IMR-90 (cell line): Measurements from ENCODE around the gene INTS6L.

Experiments
- BHLHE40 ChIP-seq: fragments of 150-350 bp; IDR thresholded peaks from 2 replicates; pipeline ENCODE4 v1.6.1; 2016; ENCODE audit warnings: mild to moderate bottlenecking, low read depth, low read length
- CEBPB ChIP-seq: IDR thresholded peaks from 2 replicates; pipeline ENCODE4 v1.6.1; 2012; ENCODE audit warnings: low read depth, low read length, improper control_type of control experiment
- CHD1 ChIP-seq: IDR thresholded peaks from 2 replicates; pipeline ENCODE4 v1.6.1; 2012; ENCODE audit warnings: low read depth, low read length, improper control_type of control experiment
- ELK1 ChIP-seq: fragments of 150-350 bp; IDR thresholded peaks from 2 replicates; pipeline ENCODE4 v1.6.1; 2016; ENCODE audit warnings: low read depth, mild to moderate bottlenecking, low read length, moderate library complexity, borderline replicate concordance
- FOS ChIP-seq: fragments of 150-350 bp; IDR thresholded peaks from 2 replicates; pipeline ENCODE4 v1.6.1; 2016; ENCODE audit warnings: low read depth, low read length
- MAFK ChIP-seq: IDR thresholded peaks from 2 replicates; pipeline ENCODE4 v1.6.1; 2012; ENCODE audit warnings: low read depth, low read length, improper control_type of control experiment
- MXI1 ChIP-seq: IDR thresholded peaks from 2 replicates; pipeline ENCODE4 v1.6.1; 2012; ENCODE audit warnings: low read depth, mild to moderate bottlenecking, low read length, moderate library complexity, borderline replicate concordance
- NFE2L2 ChIP-seq: fragments of 150-350 bp; IDR thresholded peaks from 2 replicates; pipeline ENCODE4 v1.6.1; 2016; ENCODE audit warnings: low read depth, mild to moderate bottlenecking, low read length
- POLR2A ChIP-seq: IDR thresholded peaks from 2 replicates; pipeline ENCODE4 v1.6.1; 2012; ENCODE audit warnings: mild to moderate bottlenecking, low read depth, low read length
- RAD21 ChIP-seq: IDR thresholded peaks from 2 replicates; pipeline ENCODE4 v1.6.1; 2012; ENCODE audit warnings: low read length, improper control_type of control experiment
- RFX5 ChIP-seq: IDR thresholded peaks from 2 replicates; pipeline ENCODE4 v1.8.0; 2012; ENCODE audit warnings: low read depth, mild to moderate bottlenecking, low read length, moderate library complexity
- TF ChIP-seq, protein P1 (sequence below): conservative IDR thresholded peaks from 2 replicates; pipeline ENCODE4 v1.5.1; 2012; ENCODE audit warnings: mild to moderate bottlenecking, low read depth, low read length, improper control_type of control experiment
- TF ChIP-seq, protein P2 (sequence below): fragments of 150-350 bp; IDR thresholded peaks from 2 replicates; pipeline ENCODE4 v1.6.1; 2017; ENCODE audit warnings: mild to moderate bottlenecking, antibody characterized with exemption, low read length, low read depth

DNA sequence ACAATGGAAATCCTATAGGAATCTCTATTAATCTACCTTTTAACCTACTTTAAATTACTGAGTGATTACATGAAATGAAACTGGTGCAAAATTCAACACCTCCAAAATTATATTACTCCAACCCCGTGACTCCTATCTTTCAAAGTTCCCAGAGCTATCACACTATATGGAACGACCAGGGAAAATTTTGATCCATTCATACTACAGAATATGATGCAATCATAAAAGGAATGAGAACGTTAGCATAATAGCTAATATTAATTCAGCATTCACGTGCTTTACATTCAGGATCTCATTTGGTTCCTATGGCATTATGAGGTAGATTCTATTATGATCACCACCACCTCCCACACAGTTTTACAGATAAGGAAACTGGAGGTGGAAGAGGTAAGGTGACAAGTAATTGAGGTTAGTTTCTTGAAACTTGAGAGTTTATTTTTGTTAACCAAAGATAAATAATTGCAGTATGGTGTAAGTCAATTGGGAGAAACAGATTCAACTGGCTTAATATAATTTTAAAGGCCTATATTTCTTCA, 29.4 kb upstream of the INTS6L start:
- TF ChIP-seq NFE2L2 (no peak), POLR2A (no peak), CHD1 (no peak), FOS (no peak), MAFK (no peak), MXI1 (no peak), RFX5 (no peak), CEBPB (peak; percentile 68), BHLHE40 (no peak), RAD21 (no peak), ELK1 (no peak)
- TF ChIP-seq, protein P1, sequence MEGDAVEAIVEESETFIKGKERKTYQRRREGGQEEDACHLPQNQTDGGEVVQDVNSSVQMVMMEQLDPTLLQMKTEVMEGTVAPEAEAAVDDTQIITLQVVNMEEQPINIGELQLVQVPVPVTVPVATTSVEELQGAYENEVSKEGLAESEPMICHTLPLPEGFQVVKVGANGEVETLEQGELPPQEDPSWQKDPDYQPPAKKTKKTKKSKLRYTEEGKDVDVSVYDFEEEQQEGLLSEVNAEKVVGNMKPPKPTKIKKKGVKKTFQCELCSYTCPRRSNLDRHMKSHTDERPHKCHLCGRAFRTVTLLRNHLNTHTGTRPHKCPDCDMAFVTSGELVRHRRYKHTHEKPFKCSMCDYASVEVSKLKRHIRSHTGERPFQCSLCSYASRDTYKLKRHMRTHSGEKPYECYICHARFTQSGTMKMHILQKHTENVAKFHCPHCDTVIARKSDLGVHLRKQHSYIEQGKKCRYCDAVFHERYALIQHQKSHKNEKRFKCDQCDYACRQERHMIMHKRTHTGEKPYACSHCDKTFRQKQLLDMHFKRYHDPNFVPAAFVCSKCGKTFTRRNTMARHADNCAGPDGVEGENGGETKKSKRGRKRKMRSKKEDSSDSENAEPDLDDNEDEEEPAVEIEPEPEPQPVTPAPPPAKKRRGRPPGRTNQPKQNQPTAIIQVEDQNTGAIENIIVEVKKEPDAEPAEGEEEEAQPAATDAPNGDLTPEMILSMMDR: no peak
- TF ChIP-seq, protein P2, sequence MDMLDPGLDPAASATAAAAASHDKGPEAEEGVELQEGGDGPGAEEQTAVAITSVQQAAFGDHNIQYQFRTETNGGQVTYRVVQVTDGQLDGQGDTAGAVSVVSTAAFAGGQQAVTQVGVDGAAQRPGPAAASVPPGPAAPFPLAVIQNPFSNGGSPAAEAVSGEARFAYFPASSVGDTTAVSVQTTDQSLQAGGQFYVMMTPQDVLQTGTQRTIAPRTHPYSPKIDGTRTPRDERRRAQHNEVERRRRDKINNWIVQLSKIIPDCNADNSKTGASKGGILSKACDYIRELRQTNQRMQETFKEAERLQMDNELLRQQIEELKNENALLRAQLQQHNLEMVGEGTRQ: no peak
